GM04503 (cell line): ENCODE data around the gene E2F7.
"Not testable (repeated sequence)": the region's sequence is repeated elsewhere in the genome, so short reads cannot be mapped to it uniquely, and the experiment has no call there.

ENCODE experiments used
- DNase-seq: peaks from one replicate; pipeline ENCODE4 v3.0.0-alpha.2; 2012; ENCODE audit warnings: low read depth

E2F7 gene, protein sequence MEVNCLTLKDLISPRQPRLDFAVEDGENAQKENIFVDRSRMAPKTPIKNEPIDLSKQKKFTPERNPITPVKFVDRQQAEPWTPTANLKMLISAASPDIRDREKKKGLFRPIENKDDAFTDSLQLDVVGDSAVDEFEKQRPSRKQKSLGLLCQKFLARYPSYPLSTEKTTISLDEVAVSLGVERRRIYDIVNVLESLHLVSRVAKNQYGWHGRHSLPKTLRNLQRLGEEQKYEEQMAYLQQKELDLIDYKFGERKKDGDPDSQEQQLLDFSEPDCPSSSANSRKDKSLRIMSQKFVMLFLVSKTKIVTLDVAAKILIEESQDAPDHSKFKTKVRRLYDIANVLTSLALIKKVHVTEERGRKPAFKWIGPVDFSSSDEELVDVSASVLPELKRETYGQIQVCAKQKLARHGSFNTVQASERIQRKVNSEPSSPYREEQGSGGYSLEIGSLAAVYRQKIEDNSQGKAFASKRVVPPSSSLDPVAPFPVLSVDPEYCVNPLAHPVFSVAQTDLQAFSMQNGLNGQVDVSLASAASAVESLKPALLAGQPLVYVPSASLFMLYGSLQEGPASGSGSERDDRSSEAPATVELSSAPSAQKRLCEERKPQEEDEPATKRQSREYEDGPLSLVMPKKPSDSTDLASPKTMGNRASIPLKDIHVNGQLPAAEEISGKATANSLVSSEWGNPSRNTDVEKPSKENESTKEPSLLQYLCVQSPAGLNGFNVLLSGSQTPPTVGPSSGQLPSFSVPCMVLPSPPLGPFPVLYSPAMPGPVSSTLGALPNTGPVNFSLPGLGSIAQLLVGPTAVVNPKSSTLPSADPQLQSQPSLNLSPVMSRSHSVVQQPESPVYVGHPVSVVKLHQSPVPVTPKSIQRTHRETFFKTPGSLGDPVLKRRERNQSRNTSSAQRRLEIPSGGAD

DNA sequence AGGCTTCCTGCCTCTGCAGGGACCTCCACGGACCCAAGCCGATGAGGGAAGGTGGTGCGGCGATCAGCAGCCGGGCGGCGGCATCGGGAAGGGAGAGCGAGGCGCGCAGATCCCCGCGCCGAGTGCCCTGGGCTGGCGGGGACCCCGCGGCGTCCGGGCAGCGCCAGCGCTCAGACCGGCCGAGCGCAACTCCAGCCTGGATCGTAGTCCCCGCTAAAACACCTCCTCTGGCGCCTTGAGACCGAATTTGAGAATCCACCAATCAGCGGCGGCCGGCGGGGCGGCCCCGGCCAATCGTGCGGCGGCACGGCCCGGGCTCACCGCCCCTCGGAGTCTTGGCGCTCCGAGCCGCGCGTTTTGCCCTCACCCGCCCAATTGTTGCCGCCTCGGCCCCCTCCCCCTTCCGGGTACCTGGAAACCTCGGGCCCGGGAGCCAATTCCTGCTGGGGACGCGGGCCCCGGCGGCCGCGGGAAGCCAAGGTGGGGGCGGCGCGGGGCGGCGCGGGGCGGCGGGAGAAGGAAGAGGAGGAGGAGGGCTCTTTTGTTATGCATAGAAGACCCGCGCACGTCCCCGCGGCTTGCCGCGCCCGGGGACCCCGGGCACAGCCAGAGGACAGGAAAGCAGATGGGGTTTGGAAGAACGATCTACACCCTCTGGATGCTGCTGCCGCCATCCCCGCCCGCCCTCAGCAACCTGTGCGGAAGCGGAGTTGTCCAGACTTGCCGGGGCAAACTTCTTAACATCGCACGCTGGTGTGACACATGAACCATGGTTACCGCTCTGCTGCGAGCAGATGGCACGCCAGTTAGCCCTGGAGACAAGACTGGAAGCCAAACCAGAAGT lies at the start of gene E2F7:
Gene E2F7, minus strand, starts transcription at position 209 of the 844 bp plus-strand sequence. CDS start 934 bp downstream, outside the sequence.
- DNase-seq = peak; percentile 49

DNA sequence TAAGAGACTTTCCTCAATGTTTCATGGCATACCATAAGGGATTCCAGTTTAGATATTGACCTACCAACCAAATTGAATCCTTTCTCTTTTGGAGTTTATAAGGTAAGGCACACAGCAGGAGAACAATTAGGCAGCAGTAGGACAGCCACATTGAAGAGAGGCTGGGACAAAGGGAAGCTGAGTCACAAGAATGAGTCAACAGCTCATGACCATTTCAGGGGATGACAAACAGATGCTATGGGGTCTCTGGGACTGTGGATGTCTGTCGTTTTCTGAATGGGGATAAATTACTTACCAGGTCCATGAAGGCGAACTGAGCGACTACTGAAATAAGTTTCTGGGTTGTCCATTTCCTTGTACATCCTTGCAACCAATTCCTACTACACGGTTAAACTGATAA lies 48.6 kb upstream of the E2F7 start:
- DNase-seq = no peak

DNA sequence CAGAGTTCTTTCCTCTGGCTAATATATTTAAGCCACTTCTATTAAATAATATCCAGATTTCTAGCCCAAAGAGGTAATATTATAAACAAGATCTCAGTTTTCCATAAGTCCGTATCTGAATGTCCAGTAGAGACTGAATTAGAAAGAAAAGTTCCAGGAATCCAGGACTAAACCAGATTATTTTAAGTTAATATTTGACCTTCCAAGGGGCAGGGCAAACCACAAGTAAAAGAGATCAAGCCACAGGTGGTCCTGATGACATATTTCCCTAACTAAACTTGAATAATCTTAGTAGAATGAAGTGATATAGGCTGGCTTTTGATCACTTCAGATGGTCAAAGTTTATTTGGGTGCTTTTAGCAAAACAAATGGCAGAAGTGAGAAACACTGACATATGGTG lies 43.3 kb upstream of the E2F7 start:
- DNase-seq = no peak

DNA sequence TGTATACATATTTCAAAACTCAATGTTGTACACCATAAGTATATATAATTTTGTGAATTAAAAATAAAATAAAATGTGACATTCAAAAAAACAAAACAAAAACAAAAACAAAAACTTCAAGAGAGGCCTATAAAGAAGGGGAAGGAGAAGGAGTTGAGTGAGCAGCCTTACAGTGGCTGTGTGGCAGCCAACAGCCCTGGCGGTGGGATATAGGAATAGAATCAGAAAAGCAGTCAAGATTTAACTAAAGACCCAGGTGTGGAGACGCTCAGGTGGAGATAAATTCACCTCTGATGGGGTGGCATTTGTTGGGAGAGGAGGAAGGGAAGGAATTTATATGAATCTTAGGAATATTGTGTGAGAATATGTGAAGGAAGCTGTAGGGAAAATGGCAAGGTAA lies 41.8 kb upstream of the E2F7 start:
- no peak for DNase-seq

DNA sequence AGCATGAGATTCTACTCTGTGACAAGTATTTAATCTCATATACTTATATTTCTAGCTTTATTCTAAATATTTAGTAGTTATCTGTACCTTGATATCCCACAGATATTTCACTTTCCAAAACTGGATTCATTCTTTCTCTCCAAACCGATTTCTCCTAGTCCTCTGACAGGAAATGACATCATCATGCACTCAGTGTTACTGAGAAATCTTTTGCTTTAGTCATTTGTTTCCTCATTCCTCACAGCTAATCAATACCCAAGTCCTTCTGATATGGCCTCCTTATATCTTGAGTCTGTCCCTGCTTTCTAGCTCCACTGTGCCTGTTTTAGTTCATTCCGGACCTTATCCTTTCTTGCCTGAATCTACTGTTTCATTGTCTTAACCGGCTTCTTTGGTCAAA lies 39.4 kb upstream of the E2F7 start:
- no peak for DNase-seq

DNA sequence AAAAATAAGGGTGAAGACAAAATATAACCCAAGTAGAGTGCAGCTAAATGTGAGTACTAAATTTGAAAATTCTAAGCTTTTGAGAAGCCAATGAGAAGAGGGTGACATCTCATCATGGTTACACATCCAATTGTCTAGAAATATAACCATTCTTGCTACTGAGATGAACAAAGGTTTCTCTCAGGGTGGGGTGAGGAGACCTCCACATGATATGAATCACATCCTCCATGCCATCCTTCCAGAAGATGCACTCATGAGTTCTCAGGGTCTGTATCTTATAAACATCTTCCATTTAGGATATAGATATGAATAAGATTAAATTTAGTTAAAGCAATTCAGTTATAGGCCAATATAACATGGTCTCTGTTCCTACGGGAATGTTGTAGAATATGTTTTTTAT lies 38.9 kb upstream of the E2F7 start:
- no peak for DNase-seq

DNA sequence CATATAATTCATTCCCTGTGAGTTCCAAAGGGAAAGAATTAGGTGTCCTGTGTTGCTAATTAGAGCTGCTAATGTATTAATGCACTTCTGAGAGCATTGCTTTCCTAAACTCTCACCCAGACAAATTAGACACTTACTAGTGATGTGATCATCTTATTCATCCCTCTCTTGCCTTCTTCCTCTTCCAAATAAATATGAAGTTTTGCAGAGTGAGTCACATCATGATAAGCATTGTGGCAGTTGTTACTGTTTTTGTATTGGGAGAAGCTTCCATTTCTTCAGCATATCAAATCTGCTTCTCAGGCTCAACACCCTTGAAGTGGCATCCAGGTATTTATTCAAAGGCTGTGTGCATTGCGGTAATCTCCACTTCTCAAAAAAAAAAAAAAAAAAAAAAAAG lies 37.3 kb upstream of the E2F7 start:
- DNase-seq = no peak

DNA sequence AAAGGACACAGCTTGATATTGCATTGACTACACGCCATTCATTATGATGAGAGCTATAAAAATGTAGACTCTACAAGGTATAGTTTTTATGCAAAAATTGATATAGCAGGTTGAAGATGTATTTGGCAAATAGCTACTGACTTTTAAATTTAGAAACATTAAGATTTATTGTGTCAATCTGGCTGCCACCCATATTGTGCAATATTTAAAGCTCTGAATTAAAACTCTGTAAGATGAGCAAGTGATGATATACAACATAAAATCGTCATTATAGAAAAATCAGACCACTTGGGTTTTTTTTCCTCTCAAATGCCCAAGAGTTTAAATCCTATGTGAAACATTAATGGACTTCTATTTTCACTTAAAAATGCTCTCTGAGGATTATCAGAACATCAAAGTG lies 36.8 kb upstream of the E2F7 start:
- DNase-seq = no peak

DNA sequence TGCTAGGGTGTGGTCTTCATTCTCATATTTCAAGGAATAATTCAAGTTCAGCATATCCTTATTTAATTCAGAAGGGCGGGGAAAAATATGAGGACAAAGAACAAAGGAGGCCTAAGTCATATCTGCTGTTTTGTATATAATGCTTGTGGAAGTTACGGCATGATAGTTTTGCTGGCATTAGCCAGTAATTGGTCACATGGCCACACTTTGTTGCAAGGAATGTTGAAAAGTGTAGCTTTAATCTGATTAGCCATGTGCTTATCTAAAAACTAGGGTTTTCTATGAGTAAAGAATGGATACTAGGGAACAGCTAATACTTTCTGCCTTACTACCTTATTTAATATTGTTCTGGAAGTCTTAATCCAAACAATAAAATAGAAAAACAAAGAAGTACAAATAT lies 34.4 kb upstream of the E2F7 start:
- no peak for DNase-seq

DNA sequence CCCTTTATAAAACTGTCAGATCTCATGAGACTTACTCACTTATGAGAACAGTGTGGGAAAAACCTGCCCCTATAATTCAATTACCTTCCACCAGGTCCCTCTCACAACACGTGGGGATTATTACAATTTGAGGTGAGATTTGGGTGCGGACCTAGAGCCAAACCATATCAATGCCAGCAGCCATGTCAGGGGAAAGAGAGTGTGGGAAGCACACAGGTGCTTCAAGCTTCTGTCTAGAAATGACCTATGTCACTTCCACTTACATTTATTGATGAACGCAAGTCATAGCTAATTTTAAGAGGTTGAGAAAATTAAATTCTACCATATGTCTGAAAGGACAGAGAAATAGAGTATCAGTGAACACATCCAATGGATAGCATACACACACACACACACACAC lies 32.5 kb upstream of the E2F7 start:
- no peak for DNase-seq

DNA sequence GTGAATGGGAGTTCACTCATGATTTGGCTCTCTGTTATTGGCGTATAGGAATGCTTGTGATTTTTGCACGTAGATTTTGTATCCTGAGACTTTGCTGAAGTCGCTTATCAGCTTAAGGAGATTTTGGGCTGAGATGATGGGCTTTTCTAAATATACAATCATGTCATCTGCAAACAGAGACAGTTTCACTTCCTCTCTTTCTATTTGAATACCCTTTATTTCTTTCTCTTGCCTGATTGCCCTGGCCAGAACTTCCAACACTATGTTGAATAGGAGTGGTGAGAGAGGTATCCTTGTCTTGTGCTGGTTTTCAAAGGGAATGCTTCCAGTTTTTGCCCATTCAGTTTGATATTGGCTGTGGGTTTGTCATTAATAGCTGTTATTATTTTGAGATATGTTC lies 26.9 kb upstream of the E2F7 start:
- not testable (repeated sequence) for DNase-seq

DNA sequence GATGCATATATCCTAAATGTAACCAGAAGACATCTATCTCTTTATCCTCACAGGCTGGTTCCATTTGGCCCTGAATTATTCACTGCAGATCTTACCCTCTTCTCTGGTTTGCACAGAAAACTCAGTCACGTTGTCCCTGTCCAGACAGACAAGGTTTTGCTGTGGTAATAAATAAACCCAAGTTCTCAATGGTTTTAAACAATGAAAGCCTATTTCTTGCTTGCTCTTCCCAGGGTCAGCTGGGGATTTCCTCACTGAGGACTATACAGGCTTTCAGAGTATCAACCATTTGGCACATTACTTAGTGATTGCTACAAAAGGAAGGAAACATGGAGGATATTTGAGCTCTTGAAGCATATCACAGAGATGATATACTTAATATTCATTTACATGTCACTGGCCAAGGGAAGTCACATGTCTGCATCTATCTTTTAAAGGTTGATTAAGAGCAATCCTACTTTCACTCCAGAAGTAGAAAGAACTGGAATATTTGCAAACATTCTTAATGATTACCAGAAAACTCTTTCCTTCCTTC lies 24.4 kb upstream of the E2F7 start:
- no peak for DNase-seq

DNA sequence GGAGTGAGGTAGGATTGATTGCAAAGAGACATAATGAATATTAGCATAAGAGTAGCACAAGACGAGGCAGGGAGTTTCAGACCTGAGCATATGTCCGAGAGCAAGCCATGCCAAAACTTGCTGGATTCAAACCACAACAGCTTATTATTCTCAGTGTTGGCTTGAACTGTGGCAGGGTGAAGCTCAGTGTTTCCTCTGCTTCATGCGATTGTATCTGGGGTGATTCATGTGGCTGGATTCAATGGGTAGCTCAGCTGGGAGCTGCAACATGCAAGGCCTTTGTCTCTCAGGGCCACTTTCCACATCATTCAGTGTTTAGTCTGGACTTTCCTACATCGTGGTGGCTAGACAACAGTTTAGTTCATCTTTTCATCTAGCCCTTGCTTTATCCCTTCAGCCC lies 22.1 kb upstream of the E2F7 start:
- DNase-seq = peak; percentile 86

DNA sequence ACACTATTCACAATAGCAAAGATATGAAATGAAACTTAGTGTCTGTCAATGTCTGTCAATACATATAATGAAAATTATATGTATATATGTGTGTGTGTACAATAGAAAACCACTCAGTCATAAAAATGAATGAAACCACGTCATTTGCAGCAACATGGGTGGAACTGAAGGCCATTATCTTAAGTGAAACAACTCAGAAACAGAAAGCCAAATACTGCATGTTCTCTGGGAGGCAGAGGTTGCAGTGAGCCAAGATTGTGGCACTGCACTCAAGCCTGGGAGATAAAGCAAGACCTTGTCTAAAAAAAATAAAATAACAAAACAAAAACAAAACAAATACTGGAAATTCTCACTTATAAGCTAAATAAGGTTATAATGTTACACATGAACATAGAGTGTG lies 16.7 kb upstream of the E2F7 start:
- DNase-seq = no peak

DNA sequence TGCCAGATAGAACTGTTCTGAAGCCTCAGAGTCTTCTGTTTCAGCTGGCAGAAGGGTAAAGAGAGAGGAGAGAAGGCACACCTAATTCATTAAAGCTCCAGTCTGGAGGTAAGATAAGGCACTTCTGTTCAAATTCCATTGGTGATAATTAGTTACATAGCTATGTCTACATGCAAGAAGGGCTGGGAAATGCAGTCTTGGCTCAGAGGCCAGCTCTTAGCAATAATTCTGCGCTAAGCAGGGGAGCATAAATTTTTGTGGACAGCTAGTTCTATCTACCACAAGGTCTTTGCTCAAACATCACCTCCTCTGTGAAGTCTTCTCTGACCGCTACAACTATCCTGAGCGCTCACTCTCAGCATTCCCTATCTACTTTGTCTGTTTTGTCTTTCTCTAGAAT lies 14.3 kb upstream of the E2F7 start:
- DNase-seq = no peak

DNA sequence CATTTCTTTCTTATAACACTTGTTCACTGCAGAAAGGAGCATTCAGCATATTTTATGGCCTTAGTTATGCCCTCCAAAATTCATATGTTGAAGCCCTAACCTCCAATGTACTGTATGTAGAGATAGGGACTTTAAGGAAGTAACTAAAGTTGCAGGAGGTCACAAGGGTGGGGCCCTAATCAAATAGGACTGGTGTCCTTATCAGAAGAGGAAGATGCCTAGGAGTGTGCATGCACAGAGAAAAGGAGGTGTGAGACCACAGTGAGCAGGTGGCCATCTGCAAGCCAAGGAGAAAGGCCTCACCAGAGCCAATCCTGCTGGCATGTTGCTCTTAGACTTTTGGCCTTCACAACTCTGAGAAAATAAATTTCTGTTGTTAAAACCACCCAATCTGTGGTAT lies 12.9 kb upstream of the E2F7 start:
- no peak for DNase-seq

DNA sequence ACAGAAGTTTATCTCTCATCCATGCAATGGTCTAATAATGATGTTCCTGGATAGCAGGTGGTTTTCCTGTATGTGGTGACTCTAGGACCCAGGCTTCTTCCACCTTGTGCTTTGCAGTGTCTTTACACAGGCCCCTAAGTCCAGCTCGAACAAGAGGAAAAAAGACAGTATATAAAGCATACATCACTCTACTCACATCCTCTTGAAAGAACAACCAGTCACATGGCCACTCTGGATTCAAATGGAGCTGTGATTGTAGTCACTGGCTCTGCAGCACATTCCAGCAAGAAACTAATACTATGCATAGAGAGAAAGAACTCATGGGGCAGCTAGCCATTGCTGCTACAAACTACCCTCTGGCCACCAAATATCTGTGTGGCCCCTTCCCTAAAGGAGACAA lies 11.5 kb upstream of the E2F7 start:
- DNase-seq = no peak

DNA sequence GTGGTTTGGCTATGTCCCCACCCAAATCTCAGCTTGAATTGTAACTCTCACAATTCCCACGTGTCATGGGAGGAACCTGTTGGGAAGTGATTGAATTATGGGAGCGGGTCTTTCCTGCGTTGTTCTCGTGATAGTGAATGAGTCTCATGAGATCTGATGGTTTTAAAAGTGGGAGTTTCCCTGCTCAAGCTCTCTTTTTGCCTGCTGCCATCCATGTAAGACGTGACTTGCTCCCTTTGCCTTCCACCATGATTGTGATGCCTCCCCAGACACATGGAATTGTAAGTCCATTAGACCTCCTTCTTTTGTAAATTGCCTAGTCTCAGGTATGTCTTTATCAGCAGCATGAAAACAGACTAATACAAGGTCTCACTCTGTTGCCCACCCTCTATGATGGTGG lies 8.5 kb upstream of the E2F7 start:
- not testable (repeated sequence) for DNase-seq

DNA sequence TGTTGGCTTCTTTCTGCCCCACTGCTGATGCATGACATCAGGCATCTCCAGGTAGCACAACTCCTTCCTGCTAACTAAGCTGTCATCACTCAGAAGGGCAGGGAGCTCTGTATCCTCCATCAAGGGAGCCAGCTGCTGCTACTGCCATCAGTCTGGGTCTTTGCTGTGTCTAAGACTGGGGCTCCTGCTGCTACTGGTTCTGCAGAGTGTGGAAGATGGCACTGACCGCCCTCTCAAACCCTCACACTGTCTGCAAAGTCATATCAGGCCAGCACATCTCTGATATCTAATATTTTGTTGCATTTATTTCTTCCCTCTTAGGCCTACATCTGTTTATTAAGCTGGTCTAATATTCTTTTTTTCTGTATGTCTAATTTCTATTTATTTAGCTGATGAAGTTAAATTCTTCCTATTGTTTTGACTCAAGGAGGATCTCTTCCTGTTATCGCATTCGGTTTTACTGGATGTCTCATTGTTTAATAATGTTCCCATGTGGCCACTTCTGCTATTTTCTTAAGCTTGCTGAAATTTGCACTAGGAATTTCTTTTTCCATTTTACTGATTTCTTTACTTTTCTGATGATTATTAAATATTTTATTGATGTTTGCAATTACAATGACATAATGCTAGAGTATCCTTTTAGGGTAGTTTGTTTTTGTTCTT lies 7.6 kb upstream of the E2F7 start:
- no peak for DNase-seq

DNA sequence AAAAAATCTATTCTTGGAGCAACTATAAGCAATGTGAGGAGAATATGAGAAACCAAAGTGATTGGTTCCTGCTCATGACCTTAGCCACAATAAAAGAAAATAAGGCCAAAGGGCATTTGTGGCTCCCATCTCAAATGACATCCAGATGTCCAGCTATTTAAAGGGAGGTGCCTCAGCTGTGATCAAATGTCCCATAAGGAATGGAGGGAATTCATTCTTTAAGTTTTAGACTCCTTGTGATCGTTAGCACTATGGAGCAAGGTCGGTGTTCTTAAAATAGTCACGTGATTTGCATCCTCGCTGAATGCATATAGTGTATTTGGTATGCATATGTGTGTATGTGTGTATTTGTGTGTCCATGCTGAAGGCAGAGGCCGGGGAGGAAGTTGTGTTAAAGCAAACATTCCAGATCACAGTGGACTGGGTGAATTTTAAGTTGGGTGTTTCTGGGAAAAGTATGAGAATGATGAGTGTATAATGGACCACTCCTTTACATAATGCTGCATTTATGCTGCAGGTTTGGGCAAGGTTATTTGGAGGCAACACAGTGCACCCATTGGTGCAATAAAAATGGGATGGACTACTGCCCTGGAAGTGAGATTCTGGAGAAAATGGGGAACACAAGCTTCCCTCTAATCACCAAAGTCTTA lies 5.6 kb upstream of the E2F7 start:
- DNase-seq = no peak

DNA sequence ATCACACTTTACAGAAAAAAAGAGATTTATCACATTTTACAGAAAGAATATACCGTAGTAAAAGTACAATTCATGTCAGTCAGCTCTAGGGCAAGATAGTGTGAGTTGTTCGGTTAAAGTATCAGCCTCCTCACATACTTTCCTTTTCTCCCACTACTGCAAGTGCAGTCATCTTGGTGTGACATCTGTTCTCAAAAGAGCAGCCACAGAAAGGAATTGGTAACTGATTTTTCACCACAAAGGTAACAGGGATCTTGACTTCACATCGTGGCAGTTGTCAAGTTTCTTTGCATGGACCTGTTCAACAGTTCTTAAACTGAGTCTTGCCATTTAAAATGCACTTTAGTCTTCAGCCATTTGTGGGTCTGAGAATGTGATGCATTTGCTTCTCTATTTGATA lies 5.0 kb upstream of the E2F7 start:
- DNase-seq = no peak
